ENCODE data around the gene ANKMY1. TPM values are rescaled to one million over a fixed set of nuclear protein-coding genes. Genes with fewer than 3 reads are reported as not detected.

ANKMY1 gene
- total RNA-seq, 1 donor from 2014 or later = 5.1 TPM

DNA sequence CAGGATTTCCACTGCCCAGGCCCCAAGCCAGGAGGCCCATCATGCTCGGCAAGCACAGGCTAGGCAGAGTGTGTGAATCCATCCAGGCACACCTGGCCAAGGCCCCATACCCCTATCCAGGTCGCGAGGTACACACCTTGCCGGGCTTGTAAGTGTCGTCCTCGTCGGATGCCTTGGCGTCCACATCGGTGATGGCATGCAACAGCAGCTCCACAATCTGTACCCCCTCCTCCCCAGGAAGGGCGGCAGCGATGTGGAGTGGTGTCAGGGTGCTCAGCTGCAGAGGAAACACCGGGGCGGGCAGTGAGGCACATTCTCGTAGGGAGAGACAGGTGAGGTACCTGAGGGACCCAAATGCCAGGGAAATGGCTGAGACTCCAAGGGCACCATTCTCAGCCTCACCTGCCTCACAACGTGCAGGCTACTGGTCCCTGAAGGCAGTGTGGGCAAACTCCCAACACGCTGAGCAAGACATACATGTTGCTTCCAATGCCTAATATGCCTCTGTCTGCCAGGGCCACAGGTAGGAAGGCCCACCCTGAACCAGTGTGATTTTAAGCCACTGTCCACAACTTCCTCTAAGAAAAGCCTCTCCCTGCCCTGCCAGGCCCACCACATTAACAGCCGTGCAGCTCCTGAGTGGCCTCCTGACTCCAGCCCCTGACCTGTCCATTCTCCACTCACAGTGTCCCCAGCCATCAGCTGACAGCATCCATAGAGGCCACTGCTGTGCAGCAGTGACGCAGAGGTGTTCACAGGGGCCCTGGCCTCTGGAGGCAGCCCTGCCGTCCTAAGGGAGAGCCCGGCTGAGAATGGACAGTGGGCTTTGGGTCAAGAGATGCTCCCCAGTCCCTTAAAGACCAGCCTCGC is 44.9 kb downstream of the ANKMY1 start:
- intact Hi-C loops (cut with micrococcal nuclease) = no loop called here
- DNase-seq (no peak), ATAC-seq (no peak)

DNA sequence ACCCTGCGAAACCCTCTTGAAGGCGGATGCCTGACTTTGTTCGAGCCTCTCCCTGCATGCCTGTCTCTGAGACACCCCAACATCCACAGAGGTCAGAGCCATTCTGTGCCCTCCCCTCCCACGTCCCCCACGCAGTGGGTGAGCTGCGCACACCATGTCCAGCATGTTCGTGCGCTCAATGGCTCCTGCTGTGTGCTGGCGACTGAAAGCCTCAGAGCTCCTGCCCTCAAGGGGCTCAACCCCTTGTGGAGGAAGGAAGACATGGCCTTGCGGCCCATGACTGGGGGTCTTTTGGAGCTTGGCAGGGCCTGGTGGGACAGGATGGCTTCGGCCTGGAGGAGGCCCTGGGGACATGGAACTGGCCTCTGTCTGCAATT is 45.7 kb downstream of the ANKMY1 start:
- no peak for DNase-seq
- intact Hi-C loops (cut with micrococcal nuclease) = no loop called here

DNA sequence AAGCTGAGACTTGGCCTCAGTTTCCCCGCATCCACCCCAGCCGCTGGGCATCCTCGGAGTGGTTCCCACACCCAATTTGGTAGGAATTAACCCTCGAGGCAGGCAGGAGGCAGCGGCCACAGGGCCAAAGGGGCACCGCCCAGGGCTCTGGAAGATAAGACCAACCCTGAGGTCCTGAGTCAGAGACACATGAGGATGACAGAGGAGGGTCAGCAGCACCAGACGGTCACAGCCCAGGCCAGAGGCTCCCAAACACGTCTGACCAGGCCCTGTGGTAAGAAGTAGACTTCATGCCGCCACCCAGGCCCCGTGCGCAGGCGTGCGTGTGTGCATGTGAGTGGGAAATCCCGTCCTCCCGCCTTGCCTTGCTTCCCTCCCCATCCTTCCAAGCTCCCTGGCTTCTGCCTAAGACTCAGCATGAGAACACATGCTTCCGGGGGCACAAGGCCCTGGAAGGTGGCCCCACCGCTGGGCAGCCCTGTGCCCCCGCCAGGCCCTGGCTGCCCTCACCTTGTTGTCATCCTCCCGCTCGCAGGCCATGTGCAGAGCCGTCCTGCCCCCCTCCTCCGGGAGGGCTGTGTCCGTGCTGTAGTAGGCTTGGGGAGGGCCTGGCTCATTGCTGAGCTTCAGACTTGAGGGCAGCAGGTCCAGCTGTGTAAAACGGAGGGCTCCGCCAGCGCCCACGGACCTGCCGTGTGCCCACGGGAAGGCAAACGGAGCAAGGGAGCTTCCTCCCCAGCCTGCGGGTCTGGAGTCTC is 46.3 kb downstream of the ANKMY1 start:
- no peak for ATAC-seq
- DNase-seq = no peak
- intact Hi-C loops (cut with micrococcal nuclease) = no loop called here

More for the DNA sequence above, 45.7 kb downstream of the ANKMY1 start:
- no peak for ATAC-seq

DNA sequence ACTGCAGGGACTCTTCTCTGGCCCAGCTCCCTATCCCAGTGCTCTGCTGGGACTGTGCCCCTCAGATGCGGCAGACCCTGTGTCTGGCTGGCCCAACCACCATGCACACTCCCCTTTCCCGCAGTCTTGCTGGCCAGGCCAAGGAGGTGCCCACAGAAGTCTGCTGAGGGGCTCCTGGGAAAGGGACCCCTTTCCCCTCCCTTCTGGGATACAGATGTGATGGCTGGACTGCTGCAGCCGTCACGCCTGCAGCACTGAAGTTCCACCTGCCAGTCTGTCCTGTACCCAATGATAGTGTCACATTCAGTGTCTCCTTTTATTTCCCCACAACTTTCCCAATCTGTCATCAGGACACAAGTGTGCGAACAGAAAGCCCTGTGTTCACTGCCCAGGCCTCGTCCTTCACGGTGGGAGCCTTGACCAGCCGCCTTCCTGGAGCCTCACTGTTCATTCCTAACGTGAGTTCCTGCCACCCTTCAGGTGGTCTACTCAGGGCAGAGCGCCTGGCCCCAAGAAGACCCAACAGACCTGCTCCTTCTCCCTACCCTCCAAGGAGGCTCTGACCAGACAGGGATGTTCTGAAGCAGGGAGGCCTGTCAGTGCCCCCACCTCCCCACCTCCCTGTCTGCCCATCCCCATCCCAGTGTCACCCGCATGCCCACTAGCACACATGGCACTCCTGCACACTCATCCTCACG is 47.1 kb downstream of the ANKMY1 start:
- ATAC-seq = no peak
- intact Hi-C loops (cut with micrococcal nuclease) = no loop called here
- DNase-seq = no peak

DNA sequence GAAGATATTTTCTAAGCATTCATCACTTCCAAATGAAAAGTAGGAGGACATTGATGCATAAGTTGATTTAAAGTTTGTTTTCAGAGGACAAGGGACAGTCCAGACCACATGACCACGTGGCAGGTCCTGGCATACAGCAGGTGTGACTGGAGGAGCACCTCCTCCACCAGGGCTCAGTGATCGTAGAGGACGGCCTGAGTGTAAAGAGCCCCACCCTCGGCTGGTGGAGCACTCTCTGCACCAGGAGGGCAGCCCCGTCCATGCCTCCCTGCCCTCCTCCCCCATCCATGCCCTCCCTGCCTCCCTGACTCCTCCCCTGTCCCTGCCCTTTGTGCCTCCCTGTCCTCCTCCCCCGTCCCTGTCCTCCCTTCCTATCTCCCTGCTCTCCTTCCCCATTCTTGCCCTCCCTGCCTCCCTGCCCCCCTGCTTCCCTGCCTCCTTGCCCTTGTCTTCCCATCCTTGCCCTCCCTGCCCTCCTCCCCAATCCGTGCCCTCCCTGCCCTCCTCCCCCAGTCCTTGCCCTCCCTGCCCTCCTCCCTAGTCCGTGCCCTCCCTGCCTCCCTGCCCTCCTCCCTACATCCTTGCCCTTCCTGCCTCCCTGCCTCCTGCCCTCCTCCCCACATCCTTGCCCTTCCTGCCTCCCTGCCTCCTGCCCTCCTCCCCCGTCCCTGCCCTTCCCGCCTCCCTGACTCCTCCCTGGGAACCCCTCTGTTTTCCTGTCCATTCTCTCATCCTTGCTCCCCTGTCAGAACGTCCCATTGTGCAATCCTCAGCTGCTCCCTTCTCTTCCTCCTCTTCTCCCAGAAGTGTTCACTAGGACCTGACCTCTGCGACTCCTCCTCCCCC is 47.9 kb downstream of the ANKMY1 start:
- intact Hi-C loops (cut with micrococcal nuclease) = no loop called here
- DNase-seq (no peak), ATAC-seq (no peak)

DNA sequence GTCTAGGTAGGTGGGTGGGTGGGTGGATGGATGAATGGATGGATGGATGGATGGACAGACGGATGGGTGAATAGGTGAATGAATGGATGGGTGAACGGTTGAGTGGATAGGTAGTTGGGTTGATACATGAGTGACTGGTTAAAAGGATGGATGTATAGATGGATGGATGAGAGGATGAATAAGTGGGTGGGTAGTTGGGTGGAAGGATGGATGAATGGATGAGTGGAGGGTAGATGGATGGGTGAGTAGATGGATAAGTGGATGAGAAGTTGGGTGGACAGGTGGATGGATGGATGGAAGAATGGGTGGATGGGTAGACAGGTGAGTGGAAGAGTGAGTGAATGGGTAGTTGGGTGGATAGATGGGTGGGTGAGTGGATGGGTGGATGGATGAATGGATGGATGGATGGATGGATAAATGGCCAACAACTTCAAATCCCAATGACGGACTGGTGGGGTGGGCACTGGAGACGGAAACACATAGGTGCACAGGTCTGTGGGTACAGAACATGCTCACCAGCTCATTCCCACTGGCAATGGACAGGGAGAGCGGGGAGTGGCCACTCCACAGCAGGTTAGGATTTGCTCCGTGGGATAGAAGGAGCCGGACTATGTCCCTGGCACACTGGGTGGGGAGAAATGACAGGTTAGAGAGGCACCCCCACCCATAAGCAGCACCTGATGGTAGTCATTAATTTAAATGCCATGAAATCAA is 48.8 kb downstream of the ANKMY1 start:
- intact Hi-C loops (cut with micrococcal nuclease) = no loop called here
- ATAC-seq = no peak
- no peak for DNase-seq

DNA sequence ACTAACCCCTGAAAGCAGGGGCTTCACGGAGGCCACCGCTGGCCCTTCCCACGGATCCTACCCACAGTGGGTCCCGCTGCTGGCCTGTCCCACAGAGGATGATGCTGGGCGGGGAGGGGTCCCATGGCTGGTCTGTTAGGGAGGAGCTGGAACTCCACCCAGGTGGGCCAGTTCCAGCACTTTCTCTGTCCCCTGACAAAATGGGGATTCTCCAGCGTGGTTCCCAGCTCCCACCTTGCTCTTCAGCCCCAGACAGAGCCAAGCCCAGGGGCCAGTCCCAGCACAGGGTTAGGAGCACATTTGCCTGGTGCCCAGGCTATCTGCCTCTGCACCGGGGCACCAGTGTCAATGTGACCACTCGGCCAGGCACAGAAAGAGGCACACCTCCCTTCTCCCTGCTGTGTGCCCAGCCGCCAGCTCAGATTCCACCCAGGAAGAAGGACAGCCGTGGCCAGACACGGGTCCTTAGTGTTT is 50.0 kb downstream of the ANKMY1 start:
- ATAC-seq (no peak), DNase-seq (no peak)
- intact Hi-C loops (cut with micrococcal nuclease) = no loop called here

DNA sequence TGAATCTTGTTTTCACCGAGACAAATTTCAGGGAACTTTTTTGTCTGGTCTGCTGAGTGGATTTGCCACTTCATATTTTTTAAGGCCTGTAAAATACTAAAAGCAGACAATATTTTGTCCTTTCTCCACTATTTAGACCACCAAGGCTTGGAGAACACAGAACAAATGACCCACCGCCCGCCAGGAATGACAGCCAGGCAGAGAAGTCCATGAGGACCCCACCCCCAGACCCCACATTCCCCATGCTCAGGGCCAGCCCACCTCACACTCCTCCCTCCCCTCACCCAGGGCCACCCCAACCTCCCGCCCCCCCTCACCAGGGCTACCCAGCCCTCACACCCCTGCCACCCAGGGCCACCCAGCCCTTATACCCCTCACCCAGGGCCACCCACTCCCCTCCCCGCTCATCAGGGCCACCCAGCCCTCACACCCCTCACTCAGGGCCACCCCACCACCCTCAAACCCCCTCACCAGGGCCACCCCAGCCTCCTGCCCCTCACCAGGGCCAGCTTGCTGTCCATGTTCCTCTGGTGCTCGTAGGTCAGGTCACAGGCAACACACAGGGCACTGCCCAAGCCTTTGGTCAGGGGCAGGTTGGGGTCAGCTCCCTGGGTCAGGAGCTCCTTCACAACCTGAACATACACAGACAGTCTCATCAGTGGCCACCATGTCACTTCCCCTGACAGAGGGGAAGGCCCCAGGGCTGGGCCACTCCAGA is 50.6 kb downstream of the ANKMY1 start:
- ATAC-seq (no peak), DNase-seq (no peak)
- intact Hi-C loops (cut with micrococcal nuclease) = no loop called here

DNA sequence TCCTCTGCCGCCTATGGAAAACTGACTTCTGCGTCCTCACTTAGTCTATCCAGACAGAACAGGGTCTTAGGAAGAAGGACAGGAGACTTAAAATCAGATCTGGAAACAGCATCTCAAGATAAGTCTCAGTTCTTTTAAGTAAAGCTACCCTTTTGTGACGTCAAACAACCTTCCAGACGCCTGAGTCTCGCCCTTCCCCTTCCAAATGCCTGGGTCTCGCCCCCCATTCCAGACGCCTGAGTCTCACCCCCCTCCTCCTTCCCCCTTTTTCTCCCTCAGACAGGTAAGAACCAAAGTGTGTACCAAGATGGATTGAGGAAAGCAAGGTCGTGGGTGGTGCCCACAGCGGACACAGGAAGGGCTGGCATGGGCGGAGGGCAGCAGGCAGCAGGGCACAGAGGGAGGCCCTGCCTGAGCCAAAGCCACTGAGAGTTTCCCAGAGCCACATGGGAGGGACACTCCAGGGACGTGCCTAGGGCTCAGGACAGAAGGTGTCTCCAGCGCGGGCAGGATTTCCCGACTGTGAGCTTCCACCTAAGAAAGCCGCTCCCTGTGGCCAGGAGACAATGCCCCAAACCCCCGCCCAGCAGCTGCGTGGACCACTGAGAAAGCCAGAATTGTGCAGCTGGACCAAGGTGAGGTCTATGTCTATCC is 51.3 kb downstream of the ANKMY1 start:
- DNase-seq = peak; percentile 17
- intact Hi-C loops (cut with micrococcal nuclease) = no loop called here
- no peak for ATAC-seq

DNA sequence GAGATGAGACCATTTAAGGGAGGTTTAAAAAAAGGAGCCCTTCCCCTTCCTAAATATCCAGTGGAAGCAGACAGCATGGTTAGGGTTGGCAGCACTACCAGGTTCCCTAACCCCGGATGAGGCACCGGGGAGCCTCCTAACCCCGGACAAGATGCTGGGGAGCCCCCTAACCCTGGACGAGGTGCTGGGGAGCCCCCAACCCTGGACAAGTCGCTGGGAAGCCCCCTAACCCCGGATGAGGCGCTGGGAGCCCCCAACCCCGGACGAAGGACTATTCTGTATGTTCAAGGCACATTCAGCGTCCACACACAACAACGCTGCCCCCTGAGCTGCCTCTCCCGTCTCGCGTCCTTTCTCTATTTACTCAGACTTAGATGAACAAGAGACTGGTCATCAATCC is 51.9 kb downstream of the ANKMY1 start:
- ATAC-seq (no peak), DNase-seq (no peak)
- intact Hi-C loops (cut with micrococcal nuclease) = no loop called here

DNA sequence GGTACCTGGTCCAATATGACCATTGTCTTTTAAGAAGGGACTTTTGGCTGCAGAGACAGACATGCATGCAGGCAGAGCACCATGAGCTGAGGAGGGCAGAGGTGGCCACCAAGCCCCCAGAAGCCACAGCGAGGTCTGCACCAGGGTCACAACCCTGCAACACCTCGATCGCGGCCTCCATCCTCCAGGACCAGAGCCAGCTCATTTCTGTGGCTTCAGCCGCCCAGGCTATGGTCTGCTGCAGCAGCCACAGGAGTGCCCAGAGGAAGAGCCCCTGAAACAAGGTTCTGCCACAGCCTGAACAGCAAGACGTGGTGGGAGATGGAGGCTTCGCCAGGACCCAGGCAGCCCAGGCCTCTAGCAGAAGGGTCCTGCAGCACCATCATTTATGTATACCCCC is 53.9 kb downstream of the ANKMY1 start:
- DNase-seq = no peak
- intact Hi-C loops (cut with micrococcal nuclease) = no loop called here
- ATAC-seq = no peak

DNA sequence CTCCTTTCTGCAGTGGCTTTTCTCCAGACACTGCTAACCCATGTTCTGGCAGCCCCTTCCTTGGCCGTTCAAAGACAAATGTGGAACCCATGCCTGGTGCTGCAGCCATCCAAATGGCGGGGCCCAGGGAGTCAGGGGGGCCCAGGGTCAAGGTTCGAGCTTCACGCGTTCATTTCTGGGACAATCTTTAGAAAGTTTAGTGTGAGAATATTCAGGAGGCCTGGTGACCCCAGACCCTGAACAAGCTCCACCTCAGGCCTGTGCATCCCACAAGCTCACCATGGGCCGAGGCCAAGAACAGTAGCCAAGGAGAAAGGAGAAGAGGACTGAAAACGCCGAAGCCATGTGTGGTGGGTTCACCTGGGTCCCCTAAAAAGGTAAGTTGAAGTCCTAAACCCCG is 54.4 kb downstream of the ANKMY1 start:
- no peak for DNase-seq
- intact Hi-C loops (cut with micrococcal nuclease) = no loop called here

DNA sequence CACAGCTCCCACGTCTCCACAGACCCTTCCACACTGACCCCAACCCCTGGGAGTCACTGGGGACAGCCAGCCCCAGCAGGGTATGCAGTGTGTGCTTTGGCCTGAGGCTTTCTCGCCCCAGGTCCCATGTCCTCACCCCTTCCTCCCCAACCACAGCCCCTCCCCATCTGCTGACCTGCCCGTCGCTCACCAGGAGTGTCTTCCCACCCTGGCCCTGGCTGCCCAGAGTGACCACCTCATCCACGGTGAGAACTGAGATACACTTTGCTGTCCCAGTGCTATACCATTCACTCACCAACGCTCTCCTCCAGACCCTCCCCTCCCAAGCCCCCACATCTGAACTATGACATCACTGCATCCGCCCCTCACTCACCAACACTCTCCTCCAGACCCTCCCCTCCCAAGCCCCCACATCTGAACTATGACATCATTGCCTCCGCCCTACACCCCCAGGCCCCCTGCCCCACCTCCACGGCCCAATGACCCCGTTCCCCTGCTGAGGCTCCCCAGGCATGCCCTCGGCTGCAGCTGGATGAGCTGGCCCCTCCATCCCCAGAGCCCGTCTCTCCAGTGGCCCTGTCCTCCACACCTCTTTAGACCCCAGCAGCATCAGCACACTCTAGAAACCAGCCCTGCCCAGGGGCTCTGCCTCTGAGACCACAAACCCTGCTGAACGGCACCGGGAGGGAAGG is 55.2 kb downstream of the ANKMY1 start:
- ATAC-seq (no peak), DNase-seq (no peak)
- intact Hi-C loops (cut with micrococcal nuclease) = no loop called here

More for the DNA sequence above, 54.4 kb downstream of the ANKMY1 start:
- no peak for ATAC-seq

DNA sequence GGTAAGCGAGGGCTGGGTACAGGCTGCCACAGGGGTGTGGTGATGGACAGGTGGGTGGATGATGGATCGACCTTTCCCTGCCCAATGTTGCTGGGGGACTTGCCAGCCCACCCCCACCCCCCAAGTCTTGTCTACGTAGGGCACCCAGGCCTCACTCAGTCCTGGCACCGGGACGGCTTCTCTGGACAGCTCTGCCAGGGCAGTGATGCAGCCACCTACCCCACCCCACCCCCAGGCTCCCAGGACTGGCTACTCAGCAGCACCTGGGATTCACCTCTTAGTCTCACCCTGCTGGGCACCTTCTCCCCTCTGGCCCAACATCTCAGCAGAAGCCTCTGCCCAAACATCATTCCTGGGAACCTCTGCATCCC is 55.7 kb downstream of the ANKMY1 start:
- no peak for ATAC-seq
- no peak for DNase-seq
- intact Hi-C loops (cut with micrococcal nuclease) = no loop called here

DNA sequence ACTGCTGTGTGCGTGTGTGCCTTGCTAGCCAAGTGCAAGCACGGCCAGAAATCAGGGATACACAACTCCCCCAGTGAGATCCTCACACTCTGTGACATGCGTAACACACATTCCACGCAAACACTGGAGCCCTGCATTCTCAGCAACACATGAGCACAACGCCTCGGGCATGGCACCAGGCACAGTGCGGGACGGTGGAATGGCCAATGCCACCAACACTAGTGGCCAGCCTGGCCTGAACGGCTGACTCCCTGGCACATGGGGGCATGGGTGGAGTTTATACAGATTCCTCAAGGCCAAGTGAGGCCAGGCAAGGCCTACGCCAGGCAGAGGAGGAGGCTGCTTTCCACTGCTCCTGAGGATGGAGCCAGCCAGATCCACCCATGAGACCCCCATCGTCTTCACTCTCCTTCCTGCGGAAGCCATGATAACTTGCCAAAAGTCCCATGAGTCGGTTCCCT is 56.2 kb downstream of the ANKMY1 start:
- no peak for ATAC-seq
- intact Hi-C loops (cut with micrococcal nuclease) = no loop called here
- peak; percentile 19 for DNase-seq

DNA sequence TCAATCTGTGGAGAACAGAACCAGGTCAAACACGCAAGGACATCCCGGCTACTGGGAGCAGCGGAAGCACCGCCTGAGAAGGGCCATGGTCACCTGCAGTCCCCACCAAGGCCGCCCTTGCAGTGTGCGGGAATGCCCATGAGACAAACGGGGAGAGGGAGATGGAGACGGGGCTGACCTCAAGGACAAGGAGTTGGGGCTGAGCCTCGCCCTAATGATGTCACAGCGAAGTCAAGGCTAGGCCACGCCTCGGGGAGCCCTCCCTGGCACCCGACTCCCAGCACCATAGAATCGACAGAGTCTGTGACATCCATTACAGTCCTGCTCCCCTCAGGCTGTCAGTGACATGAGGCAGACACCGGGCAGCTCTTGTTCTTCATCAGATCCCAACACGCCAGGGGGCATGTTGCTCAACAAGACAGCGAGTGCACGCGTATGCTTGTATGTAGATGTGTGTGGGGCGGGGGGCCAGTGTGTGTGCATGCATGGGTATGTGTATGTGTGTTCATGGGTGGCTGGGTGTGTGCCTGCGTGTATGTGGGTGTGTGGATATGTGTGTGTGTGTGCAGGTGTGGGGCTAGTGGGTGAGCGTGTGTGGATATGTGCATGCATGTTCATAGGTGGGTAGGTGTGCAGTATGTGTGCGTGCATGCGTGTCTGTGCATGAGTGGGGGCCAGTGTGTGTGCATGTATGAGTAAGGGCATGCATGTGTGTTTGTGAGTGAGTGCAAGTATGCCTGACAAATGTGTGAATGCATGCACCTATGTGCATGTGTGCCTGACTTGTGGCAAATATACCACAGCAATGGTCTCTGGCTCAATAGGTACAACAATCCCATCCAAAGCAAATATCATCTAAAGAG is 57.0 kb downstream of the ANKMY1 start:
- intact Hi-C loops (cut with micrococcal nuclease) = no loop called here
- ATAC-seq (no peak), DNase-seq (no peak)
